H1 (cell line): ENCODE data around the gene WNT2. TPM values are rescaled to one million over a fixed set of nuclear protein-coding genes. Genes with fewer than 3 reads are reported as not detected.

Experiments
- CTCF ChIA-PET: fragments of 300-600 bp; sonication (Branson Sonifier 250); formaldehyde crosslinking; loops from one replicate; lab custom pipeline; 2021; ENCODE audit not compliant: partially characterized antibody; lab: Charles Lee
- POLR2A ChIA-PET: fragments of 300-600 bp; sonication (Branson Sonifier 250); formaldehyde crosslinking; loops from one replicate; lab custom pipeline; 2021; ENCODE audit warnings: inconsistent platforms; ENCODE audit not compliant: partially characterized antibody; lab: Charles Lee
- DNase-seq, 2 experiments: peaks; one replicate each; pipeline versions ENCODE4 v3.0.0 to v3.0.0-alpha.2; 2010 to 2022; ENCODE audit warnings: low spot score in 2 of 2, low read depth in 1 of 2, mixed read lengths in 1 of 2
- FAIRE-seq: peaks from 2 replicates; lab custom pipeline; 2011; peaks lifted over from hg19 to GRCh38; lab: Jason Lieb, UNC
- H2AFZ ChIP-seq: 2 replicates; pipeline ENCODE4 v1.8.1; 2012; ENCODE audit warnings: low read length, inconsistent platforms
- H2AK5ac ChIP-seq: 2 replicates; pipeline ENCODE4 v1.6.1; 2013; ENCODE audit warnings: low read depth, low read length
- H2BK120ac ChIP-seq: replicated peaks from 2 replicates; pipeline ENCODE3; 2013; ENCODE audit warnings: low read depth, low read length, inconsistent platforms
- H2BK12ac ChIP-seq: 2 replicates; pipeline ENCODE4 v1.6.1; 2013; ENCODE audit warnings: low read depth, low read length
- H2BK15ac ChIP-seq: 2 replicates; pipeline ENCODE4 v1.6.1; 2013; ENCODE audit warnings: low read length
- H2BK20ac ChIP-seq: 2 replicates; pipeline ENCODE4 v1.6.1; 2013; ENCODE audit warnings: low read length
- H2BK5ac ChIP-seq: 2 replicates; pipeline ENCODE4 v1.6.1; 2013; ENCODE audit warnings: low read depth, low read length
- H3K14ac ChIP-seq: 2 replicates; pipeline ENCODE4 v1.6.1; 2013; ENCODE audit warnings: inconsistent platforms; ENCODE audit not compliant: insufficient read length
- H3K18ac ChIP-seq: 2 replicates; pipeline ENCODE4 v1.6.1; 2013; ENCODE audit warnings: low read length; ENCODE audit errors: extremely low read depth
- H3K23ac ChIP-seq: 2 replicates; pipeline ENCODE4 v1.6.1; 2013; ENCODE audit warnings: inconsistent platforms; ENCODE audit not compliant: insufficient read length
- H3K23me2 ChIP-seq: 2 replicates; pipeline ENCODE4 v1.6.1; 2013; ENCODE audit warnings: low read depth, low read length
- H3K27ac ChIP-seq: 2 replicates; pipeline ENCODE4 v1.6.1; 2011; ENCODE audit warnings: low read depth, low read length, inconsistent platforms
- H3K27me3 ChIP-seq, 4 experiments: replicated peaks in 1 of 4; 1 replicate in 1 of 4; 2 replicates in 3 of 4; pipeline versions ENCODE4 v1.6.1 to v1.8.1; 2011 to 2013; ENCODE audit warnings: low read length in 3 of 4, mild to moderate bottlenecking in 3 of 4, inconsistent platforms in 2 of 4, mixed read lengths in 2 of 4, moderate library complexity in 1 of 4; ENCODE audit not compliant: control insufficient read depth in 3 of 4, insufficient read depth in 3 of 4; ENCODE audit errors: extremely low read depth in 1 of 4
- H3K36me3 ChIP-seq, 4 experiments: 2 replicates each; pipeline versions ENCODE4 v1.6.1 to v1.8.1; 2011 to 2013; ENCODE audit warnings: mild to moderate bottlenecking in 4 of 4, low read length in 3 of 4, moderate library complexity in 2 of 4, control low read depth in 1 of 4, inconsistent platforms in 1 of 4; ENCODE audit not compliant: insufficient read depth in 4 of 4, control insufficient read depth in 2 of 4
- H3K4ac ChIP-seq: replicated peaks from 2 replicates; pipeline ENCODE3; 2013; ENCODE audit warnings: low read length, low read depth, mixed read lengths, inconsistent platforms; ENCODE audit not compliant: insufficient read length
- H3K4me1 ChIP-seq, 4 experiments: replicated peaks in 1 of 4; 1 replicate in 1 of 4; 2 replicates in 3 of 4; pipeline versions ENCODE4 v1.6.1 to v1.8.1; 2011 to 2013; ENCODE audit warnings: low read length in 3 of 4, inconsistent platforms in 2 of 4, mixed read lengths in 1 of 4; ENCODE audit not compliant: insufficient read depth in 4 of 4, control insufficient read depth in 3 of 4
- H3K4me2 ChIP-seq, 2 experiments: 2 replicates each; pipeline versions ENCODE4 v1.6.1 to v1.8.1; 2011 to 2013; ENCODE audit warnings: low read depth in 2 of 2, low read length in 2 of 2, control low read depth in 1 of 2, inconsistent platforms in 1 of 2, mild to moderate bottlenecking in 1 of 2; ENCODE audit not compliant: insufficient read depth in 1 of 2
- H3K4me3 ChIP-seq, 4 experiments: fragments of 200-600, 300-600 bp in 1 of 4; sonication (generic), shearing (Covaris generic), sonication (Bioruptor Twin) in 1 of 4; 2 replicates each; pipeline versions ENCODE4 v1.5.1 to v1.8.1; 2011 to 2016; ENCODE audit warnings: low read length in 4 of 4, low read depth in 3 of 4, control low read depth in 2 of 4, inconsistent platforms in 2 of 4, mild to moderate bottlenecking in 2 of 4, mixed read lengths in 1 of 4, moderate library complexity in 1 of 4; ENCODE audit not compliant: insufficient read depth in 2 of 4; ENCODE audit errors: extremely low read depth in 1 of 4
- H3K56ac ChIP-seq: replicated peaks from 2 replicates; pipeline ENCODE3; 2013; ENCODE audit warnings: low read depth, mild to moderate bottlenecking, mixed read lengths, low read length, inconsistent platforms; ENCODE audit not compliant: insufficient read length
- H3K79me1 ChIP-seq: 2 replicates; pipeline ENCODE4 v1.6.1; 2013; ENCODE audit warnings: low read depth, low read length, control low read depth
- H3K79me2 ChIP-seq, 2 experiments: 2 replicates each; pipeline versions ENCODE4 v1.6.1 to v1.8.1; 2012 to 2013; ENCODE audit warnings: low read length in 2 of 2, mild to moderate bottlenecking in 2 of 2, inconsistent platforms in 1 of 2; ENCODE audit not compliant: insufficient read depth in 2 of 2, control insufficient read depth in 1 of 2
- H3K9ac ChIP-seq, 4 experiments: replicated peaks in 1 of 4; 1 replicate in 1 of 4; 2 replicates in 3 of 4; pipeline versions ENCODE4 v1.6.1 to v1.8.1; 2011 to 2013; ENCODE audit warnings: low read depth in 3 of 4, low read length in 3 of 4, control low read depth in 2 of 4, mild to moderate bottlenecking in 2 of 4, moderate library complexity in 2 of 4, inconsistent platforms in 1 of 4; ENCODE audit errors: extremely low read depth in 1 of 4
- H3K9me3 ChIP-seq, 2 experiments: 2 replicates each; pipeline versions ENCODE4 v1.6.1 to v1.8.1; 2012 to 2013; ENCODE audit warnings: mild to moderate bottlenecking in 2 of 2, moderate library complexity in 2 of 2, control low read depth in 1 of 2, inconsistent platforms in 1 of 2, low read depth in 1 of 2, low read length in 1 of 2, mixed read lengths in 1 of 2; ENCODE audit not compliant: insufficient read depth in 2 of 2
- H4K20me1 ChIP-seq, 2 experiments: replicated peaks in 1 of 2; 2 replicates each; pipeline versions ENCODE3 to v1.8.1; 2011 to 2013; ENCODE audit warnings: inconsistent platforms in 2 of 2, low read length in 2 of 2, mild to moderate bottlenecking in 1 of 2; ENCODE audit not compliant: insufficient read depth in 2 of 2, control insufficient read depth in 1 of 2
- H4K5ac ChIP-seq: 2 replicates; pipeline ENCODE4 v1.6.1; 2013; ENCODE audit warnings: low read length, low read depth, mixed read lengths, inconsistent platforms; ENCODE audit not compliant: insufficient read length
- H4K8ac ChIP-seq: 2 replicates; pipeline ENCODE4 v1.8.0; 2013; ENCODE audit warnings: mild to moderate bottlenecking, moderate library complexity, low read length, inconsistent platforms; ENCODE audit not compliant: insufficient read depth; ENCODE audit errors: extremely low read depth
- H4K91ac ChIP-seq: replicated peaks from 2 replicates; pipeline ENCODE3; 2013; ENCODE audit warnings: low read length, mixed read lengths, inconsistent platforms; ENCODE audit not compliant: insufficient read length
- ASH2L ChIP-seq: fragments of 200-600, 300-600 bp; sonication (generic); IDR thresholded peaks from one replicate; pipeline ENCODE4 v1.7.1; 2017; ENCODE audit warnings: low read length
- CBX5 ChIP-seq: fragments of 300-800, 300-1000 bp; sonication (generic); IDR thresholded peaks from 2 replicates; pipeline ENCODE4 v1.7.1; 2016; ENCODE audit warnings: antibody characterized with exemption, low read length, low read depth
- EP300 ChIP-seq, 2 experiments: IDR thresholded peaks; 1 replicate in 1 of 2; 2 replicates in 1 of 2; pipeline ENCODE4 v1.6.1; 2011 to 2012; ENCODE audit warnings: low read depth in 2 of 2, low read length in 2 of 2, mild to moderate bottlenecking in 2 of 2, borderline replicate concordance in 1 of 2, inconsistent platforms in 1 of 2, moderate library complexity in 1 of 2
- HDAC6 ChIP-seq: IDR thresholded peaks from one replicate; pipeline ENCODE4 v1.7.1; 2012; ENCODE audit warnings: low read depth, mild to moderate bottlenecking, inconsistent platforms, low read length, moderate library complexity
- NANOG ChIP-seq: IDR thresholded peaks from 2 replicates; pipeline ENCODE4 v1.6.1; 2011; ENCODE audit warnings: low read length, low read depth, mild to moderate bottlenecking, inconsistent platforms; ENCODE audit not compliant: insufficient read depth, poor library complexity, severe bottlenecking
- PHF8 ChIP-seq: fragments of 200-600 bp; sonication (generic); conservative IDR thresholded peaks from 2 replicates; pipeline ENCODE4 v1.7.1; 2012; ENCODE audit warnings: low read depth, mild to moderate bottlenecking, inconsistent platforms, low read length, moderate library complexity
- POLR2AphosphoS5 ChIP-seq: IDR thresholded peaks from 2 replicates; pipeline ENCODE4 v1.6.1; 2011; ENCODE audit warnings: low read depth, low read length
- RAD21 ChIP-seq, 2 experiments: IDR thresholded peaks in 1 of 2; conservative IDR thresholded peaks in 1 of 2; 2 replicates each; pipeline ENCODE4 v1.6.1; 2011; ENCODE audit warnings: low read depth in 2 of 2, low read length in 2 of 2, improper control_type of control experiment in 1 of 2, inconsistent platforms in 1 of 2, mild to moderate bottlenecking in 1 of 2, moderate library complexity in 1 of 2
- RFX5 ChIP-seq: IDR thresholded peaks from 2 replicates; pipeline ENCODE4 v1.6.1; 2011; ENCODE audit warnings: low read depth, low read length, improper control_type of control experiment, borderline replicate concordance
- RXRA ChIP-seq: IDR thresholded peaks from 2 replicates; pipeline ENCODE4 v1.6.1; 2011; ENCODE audit warnings: low read depth, mild to moderate bottlenecking, low read length, moderate library complexity; ENCODE audit not compliant: insufficient read depth
- SP2 ChIP-seq: IDR thresholded peaks from 2 replicates; pipeline ENCODE4 v1.6.1; 2012; ENCODE audit warnings: mild to moderate bottlenecking, low read length, inconsistent platforms
- WGBS, 2 experiments: shearing (Covaris generic) in 1 of 2; methylation state at CpG; one replicate each; pipeline versions ENCODE4 v1.1.6 to v1.1.7; 2013 to 2015; ENCODE audit warnings: low lambda C conversion rate in 2 of 2, mixed read lengths in 2 of 2, inconsistent platforms in 1 of 2, low coverage in 1 of 2, missing lambda C conversion rate in 1 of 2; ENCODE audit not compliant: insufficient replicate concordance in 2 of 2, insufficient coverage in 1 of 2, insufficient read length in 1 of 2; ENCODE audit errors: extremely low coverage in 1 of 2, missing lambda C conversion rate in 1 of 2; 5-methylcytosine and 5-hydroxymethylcytosine counted together
- polyA plus RNA-seq, 7 experiments: library from polyadenylated mRNA; depleted of rRNA in 3 of 7; stranded (reverse) in 5 of 7; unstranded in 2 of 7; fragments of >200 nt in 5 of 7; fragments of 200-250 nt in 2 of 7; gene quantifications; 1 replicate in 5 of 7; 2 replicates in 1 of 7; 4 replicates in 1 of 7; pipeline versions ENCODE4 v1.2.1 to v1.2.3, GENCODE V29; 2011 to 2013; ENCODE audit warnings: missing spikeins in 2 of 7, mixed read lengths in 2 of 7
- total RNA-seq: library from RNA; stranded (reverse); fragmentation: NEBNext Ultra II Directional; extraction: Animal tissue kit (Norgen Biotek cat#: 25700); gene quantifications from 2 replicates; pipeline ENCODE4 v1.2.1, GENCODE V29; 2021
- TF ChIP-seq, protein P1 (sequence below): IDR thresholded peaks from 2 replicates; pipeline ENCODE4 v1.6.1; 2012; ENCODE audit warnings: low read length, inconsistent platforms

The WNT2 gene
- total and polyA plus RNA-seq, 2 of the 8 experiments (the other 6 are each of a cell fraction or from before 2014, with no cell fraction given), result not detected

DNA sequence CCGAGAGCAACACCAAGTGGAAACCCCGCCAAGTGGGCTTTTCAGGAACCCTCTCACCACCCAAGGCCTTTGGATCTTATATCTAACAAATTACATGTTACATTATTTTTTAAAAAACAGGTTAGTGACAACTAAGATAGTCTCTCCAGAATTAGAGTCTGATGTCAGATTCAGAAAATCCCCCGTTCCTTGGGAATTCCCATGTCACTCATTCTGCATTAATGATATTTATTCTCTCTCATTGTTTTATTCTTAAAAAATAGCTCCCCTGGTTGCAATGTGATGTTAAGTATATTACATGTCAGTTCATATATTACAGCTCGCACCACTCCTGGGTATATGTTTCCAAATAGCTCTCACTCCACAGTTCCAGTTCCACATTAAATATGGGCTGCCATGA, 81.8 kb downstream of the WNT2 start:
- no peak for DNase-seq
- Histone ChIP-seq H2AFZ (no peak overlapping the region), H3K36me3 (no peaks in the 10 kb centered on the region), H3K79me2 (no peaks in the 10 kb centered on the region), H4K8ac (no peak overlapping the region), H3K4me3 (no peak overlapping the region), H3K4me2 (no peak overlapping the region), H2BK12ac (no peak overlapping the region), H4K91ac (no peak overlapping the region), H3K79me1 (no peaks in the 10 kb centered on the region), H3K18ac (no peak overlapping the region), H3K4ac (no peak overlapping the region), H3K23ac (no peak overlapping the region), H4K5ac (no peak overlapping the region), H2AK5ac (no peak overlapping the region), H2BK20ac (no peak overlapping the region), H3K27me3 (no peaks in the 10 kb centered on the region), H2BK120ac (no peak overlapping the region), H2BK15ac (no peak overlapping the region), H3K27ac (no peak overlapping the region), H2BK5ac (no peak overlapping the region), H3K56ac (no peak overlapping the region), H3K14ac (no peak overlapping the region), H3K4me1 (no peaks in the 10 kb centered on the region), H3K23me2 (no peaks in the 10 kb centered on the region), H3K9ac (no peak overlapping the region), H4K20me1 (no peaks in the 10 kb centered on the region), H3K9me3 (peaks cover under 1 to 5% of the 10 kb centered on the region in 2 experiments; a peak in 1 of 4 replicates)
- ChIA-PET CTCF (interaction anchor here (1.1 kb wide), 1 partner anchor 162 kb away, joined by 3 read pairs; no protein-coding TSS in a partner anchor), POLR2A (interaction anchor here (0.7 kb wide), 1 partner anchor 287 kb away, joined by 3 read pairs; no protein-coding TSS in a partner anchor)
- WGBS, 2 experiments, result 93% methylated on average over 4 of the region's 4 CpGs; no CpG with 5 or more reads in 1 of the 2 experiments
- FAIRE-seq, result no peak
- no peak for TF ChIP-seq RFX5
- TF ChIP-seq HDAC6, result no peak
- TF ChIP-seq RXRA, result no peak
- no peak for TF ChIP-seq RAD21 (IDR thresholded peaks at IDR 0.05 in 1 of 2, conservative IDR thresholded peaks at IDR 0.05 in 1 of 2; ENCODE audit: low read depth in 2 of 2, low read length in 2 of 2)
- TF ChIP-seq, protein P1, sequence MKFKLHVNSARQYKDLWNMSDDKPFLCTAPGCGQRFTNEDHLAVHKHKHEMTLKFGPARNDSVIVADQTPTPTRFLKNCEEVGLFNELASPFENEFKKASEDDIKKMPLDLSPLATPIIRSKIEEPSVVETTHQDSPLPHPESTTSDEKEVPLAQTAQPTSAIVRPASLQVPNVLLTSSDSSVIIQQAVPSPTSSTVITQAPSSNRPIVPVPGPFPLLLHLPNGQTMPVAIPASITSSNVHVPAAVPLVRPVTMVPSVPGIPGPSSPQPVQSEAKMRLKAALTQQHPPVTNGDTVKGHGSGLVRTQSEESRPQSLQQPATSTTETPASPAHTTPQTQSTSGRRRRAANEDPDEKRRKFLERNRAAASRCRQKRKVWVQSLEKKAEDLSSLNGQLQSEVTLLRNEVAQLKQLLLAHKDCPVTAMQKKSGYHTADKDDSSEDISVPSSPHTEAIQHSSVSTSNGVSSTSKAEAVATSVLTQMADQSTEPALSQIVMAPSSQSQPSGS, result no peak
- no peak for TF ChIP-seq CBX5
- no peak for TF ChIP-seq POLR2AphosphoS5
- no peak for TF ChIP-seq SP2
- TF ChIP-seq NANOG, result no peak
- no peak for TF ChIP-seq EP300 (IDR thresholded peaks at IDR 0.05; ENCODE audit: borderline replicate concordance in 1 of 2, low read depth in 2 of 2, low read length in 2 of 2)
- no peak for TF ChIP-seq ASH2L
- TF ChIP-seq PHF8, result no peak
